GM13976 (cell line): ENCODE data around the gene TFB1M.

Source experiments
- DNase-seq: peaks from one replicate; pipeline ENCODE4 v3.0.0; 2012; ENCODE audit warnings: low spot score
- in situ Hi-C: fragments of 300-500 bp; cut with MboI; formaldehyde crosslinking; loops from one replicate; pipeline ENCODE4 v1.12.0; 2022; ENCODE audit warnings: low sequenced_read_pairs, mixed read lengths, inconsistent platforms; ENCODE audit not compliant: unreplicated experiment
- TF ChIP-seq, protein P1 (sequence below): IDR thresholded peaks from 2 replicates; pipeline ENCODE4 v1.5.1; 2012; ENCODE audit warnings: borderline replicate concordance, mild to moderate bottlenecking; ENCODE audit not compliant: insufficient read depth; ENCODE audit errors: extremely low read depth, missing control alignments, control extremely low read depth

TFB1M gene

DNA sequence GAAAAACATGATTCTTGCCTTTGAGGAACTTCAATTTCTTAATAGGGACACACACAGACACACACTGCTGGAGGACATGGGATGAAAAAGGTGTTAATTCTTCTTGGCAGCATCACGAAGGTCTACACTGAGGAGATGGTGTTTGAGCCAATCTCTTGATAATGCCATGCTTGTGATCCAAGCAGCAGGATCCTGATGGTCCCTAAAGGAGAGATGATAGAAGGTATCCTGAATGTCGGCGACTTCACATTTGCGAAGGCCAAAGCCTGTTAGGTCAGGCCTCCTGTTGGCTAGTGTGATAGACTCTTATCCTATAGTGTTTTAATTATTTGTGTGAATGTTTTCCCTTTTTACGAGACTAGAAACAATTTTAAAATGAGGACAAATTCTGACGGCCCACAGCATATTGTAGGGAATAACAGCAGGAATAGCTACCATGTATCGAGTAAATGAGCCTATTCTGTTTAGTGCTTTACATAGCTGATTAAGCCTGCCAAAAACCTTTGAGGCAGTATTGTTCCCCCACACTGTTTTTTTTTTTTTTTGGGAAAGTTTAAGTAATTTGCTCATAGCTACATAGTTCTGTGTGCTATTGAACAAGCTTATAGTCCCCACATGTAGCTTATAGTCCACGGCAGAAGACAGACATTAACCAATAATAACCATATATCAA, 15.3 kb upstream of the TFB1M start:
- TF ChIP-seq, protein P1, sequence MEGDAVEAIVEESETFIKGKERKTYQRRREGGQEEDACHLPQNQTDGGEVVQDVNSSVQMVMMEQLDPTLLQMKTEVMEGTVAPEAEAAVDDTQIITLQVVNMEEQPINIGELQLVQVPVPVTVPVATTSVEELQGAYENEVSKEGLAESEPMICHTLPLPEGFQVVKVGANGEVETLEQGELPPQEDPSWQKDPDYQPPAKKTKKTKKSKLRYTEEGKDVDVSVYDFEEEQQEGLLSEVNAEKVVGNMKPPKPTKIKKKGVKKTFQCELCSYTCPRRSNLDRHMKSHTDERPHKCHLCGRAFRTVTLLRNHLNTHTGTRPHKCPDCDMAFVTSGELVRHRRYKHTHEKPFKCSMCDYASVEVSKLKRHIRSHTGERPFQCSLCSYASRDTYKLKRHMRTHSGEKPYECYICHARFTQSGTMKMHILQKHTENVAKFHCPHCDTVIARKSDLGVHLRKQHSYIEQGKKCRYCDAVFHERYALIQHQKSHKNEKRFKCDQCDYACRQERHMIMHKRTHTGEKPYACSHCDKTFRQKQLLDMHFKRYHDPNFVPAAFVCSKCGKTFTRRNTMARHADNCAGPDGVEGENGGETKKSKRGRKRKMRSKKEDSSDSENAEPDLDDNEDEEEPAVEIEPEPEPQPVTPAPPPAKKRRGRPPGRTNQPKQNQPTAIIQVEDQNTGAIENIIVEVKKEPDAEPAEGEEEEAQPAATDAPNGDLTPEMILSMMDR, result no peak
- in situ Hi-C loops, result loop anchor here (5.0 kb wide), 1 partner anchor 198 kb away; no protein-coding TSS in a partner anchor

DNA sequence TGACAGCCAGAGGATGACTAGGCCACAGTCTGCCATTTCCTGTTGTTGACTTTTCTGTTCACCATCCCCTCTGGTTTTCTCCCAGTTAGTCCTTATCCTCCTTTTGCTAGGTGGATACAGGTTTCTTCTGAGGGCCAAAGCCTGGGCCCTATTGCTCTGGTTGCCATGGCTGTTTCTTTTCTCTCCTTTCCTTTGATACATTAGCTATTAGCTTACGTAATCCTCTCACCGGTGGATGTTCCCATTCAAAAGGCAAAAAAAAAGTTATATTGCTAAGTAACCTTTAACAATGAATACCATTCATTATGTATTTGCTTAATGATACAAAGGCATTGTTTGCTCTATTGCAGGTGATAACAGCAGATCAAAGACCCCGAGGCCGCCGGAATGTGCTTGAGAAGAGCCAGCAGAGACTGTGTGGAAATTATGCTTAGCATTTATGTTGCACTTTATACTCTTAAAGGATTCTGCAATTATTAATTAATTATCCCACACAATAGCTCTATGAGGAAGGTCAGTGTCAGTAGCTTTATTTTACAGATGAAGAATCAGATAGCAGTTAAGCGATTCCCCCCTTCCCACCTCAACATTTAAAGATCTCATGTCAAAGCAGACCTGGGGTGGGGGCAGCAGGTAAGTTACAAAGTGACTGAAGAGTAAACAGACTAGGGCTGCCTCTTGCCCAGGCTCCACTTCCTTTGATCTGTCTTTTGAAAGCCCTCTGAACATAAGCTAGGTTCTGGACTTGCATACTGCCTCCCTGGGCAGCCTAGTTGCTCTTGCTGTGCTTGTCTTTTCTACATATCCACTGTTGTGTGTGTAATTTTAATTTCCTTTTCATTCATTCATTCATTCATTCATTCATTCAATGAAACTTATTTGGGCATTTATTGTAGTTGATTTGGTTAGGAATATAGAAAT, 14.5 kb upstream of the TFB1M start:
- DNase-seq, result no peak
- in situ Hi-C loops, result loop anchor here (5.0 kb wide), 1 partner anchor 199 kb away; no protein-coding TSS in a partner anchor
- TF ChIP-seq, protein P1, result no peak

More for the DNA sequence above, 15.3 kb upstream of the TFB1M start:
- no peak for DNase-seq

DNA sequence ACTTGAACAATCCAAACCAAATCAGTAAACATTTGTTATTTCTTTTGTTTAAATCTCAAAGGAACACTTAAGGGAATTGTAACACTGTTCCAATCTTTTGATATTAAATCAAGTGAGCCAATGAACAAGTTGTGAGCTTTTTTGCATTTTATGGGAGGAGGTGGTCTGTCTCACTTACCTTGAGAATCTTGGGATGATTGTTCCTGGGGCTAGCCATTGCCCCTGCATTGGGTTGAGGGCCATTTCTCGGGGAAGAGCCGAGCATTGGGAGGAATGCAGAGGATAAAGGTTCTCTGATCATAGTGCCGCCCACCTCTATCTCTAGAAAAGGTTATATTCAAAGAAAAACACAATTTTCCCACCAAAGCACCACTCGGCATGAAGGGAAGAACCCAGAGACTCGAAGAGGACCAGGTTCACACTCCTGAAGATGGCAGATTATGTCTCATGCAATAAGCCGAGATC, 13.8 kb upstream of the TFB1M start:
- TF ChIP-seq, protein P1, result no peak
- no peak for DNase-seq
- in situ Hi-C loops, result loop anchor here (5.0 kb wide), 1 partner anchor 199 kb away; no protein-coding TSS in a partner anchor

DNA sequence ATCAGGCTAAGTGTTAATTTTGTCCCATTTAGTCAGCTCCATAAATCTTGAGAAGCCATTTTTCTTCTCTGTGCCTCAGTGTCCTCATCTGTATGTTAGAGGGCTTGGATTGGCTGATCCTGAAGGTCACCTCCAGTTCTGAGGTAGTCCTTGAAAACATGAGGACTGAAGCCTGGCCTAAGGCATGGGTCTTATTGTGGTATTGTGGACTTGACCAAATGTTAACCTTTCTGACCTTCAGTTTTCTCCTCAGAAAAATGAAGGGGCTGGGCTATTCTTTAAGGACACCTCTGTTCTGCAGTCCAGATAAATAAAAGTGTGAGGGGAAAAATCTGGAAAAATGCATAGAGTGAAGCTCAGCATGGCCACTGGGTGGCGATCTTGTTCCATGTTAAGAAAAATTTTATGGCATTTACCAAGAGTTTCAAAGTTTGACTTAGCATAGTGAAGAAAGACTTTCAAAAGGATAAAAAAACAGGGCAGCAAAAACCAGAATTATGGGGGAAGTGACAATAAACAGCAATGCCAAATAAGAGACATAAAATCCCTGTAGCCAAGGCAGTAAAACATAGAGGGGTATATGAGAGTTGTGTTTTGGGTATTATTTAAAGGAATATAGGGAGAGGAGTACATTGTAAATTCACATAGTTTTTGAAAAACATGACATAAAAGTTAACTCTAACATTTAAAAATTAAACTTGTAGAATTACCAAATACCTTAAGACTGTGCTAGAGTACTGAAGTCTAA, 13.2 kb upstream of the TFB1M start:
- TF ChIP-seq, protein P1, result peak; percentile 57
- peak; percentile 40 for DNase-seq
- in situ Hi-C loops, result loop anchor here (5.0 kb wide), 1 partner anchor 200 kb away; no protein-coding TSS in a partner anchor

DNA sequence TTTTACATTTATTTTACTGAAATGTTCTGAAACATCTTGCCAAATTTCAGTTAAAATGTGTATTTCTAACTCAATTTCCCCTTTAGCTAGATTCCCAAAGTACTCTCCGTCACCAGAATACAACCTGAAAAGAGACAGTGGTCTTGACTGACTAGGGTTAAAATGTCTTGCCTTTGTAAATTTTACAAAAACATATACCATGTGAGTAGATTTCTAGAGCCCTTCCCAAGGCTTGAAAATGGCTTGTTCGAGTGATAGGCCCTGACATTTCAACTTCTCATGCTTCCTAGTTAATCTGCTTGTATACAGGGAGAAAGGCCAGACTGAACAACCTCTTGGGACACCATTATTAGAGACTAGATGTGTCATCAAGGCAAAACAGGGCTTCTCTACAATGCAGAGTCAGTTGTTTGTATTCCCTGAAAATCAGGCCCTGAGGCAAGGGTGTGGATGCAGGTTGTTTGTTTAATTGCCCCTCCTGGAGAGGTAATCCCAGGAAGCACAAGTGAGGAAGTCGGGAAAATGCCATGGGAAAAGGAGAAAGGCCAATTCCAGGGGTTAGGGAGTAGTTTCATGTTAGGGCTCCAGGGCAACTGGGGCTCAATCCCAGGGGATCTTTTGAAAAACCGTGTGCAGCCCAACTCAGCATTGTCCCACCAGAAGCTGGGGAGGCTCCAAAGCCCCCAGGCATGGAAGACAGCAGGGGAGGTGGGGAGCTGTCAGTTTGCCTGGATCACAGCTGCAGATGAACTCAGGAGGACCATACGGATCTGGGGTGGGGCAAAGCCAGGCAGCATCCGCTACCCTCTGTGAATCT, 11.6 kb upstream of the TFB1M start:
- no peak for DNase-seq
- TF ChIP-seq, protein P1, result no peak
- in situ Hi-C loops, result loop anchor here (5.0 kb wide), 1 partner anchor 201 kb away; no protein-coding TSS in a partner anchor
